Naive thymus-derived CD8-positive, alpha-beta T cell (primary cell): ENCODE data around the gene SRC. TPM values are rescaled to one million over a fixed set of nuclear protein-coding genes. Genes with fewer than 3 reads are reported as not detected.

ENCODE experiments used
- ATAC-seq, 2 donors: fragments of 150-1000 bp; cut with Tn5 transposase in 1 of 2; sonication (Bioruptor Pico), chemical (Tn5 transposase) in 1 of 2; 1 replicate in 1 of 2; 2 replicates in 1 of 2; pipeline ENCODE4 v1.10.0; 2021; ENCODE audit warnings: mild to moderate bottlenecking in 2 of 2, moderate library complexity in 2 of 2
- POLR2A ChIA-PET: fragments of 350-600 bp; sonication (Branson Sonifier 250); formaldehyde crosslinking; loops from one replicate; lab custom pipeline; 2021; ENCODE audit warnings: antibody characterized with exemption; lab: Charles Lee
- DNase-seq, 10 donors: peaks; one replicate each; pipeline versions ENCODE4 v3.0.0 to v3.0.0-alpha.2; 2020 to 2022
- H3K27ac Mint-ChIP-seq, 10 donors: one replicate each; pipeline ENCODE4 v1.8.0; 2020 to 2022; ENCODE audit warnings: mild to moderate bottlenecking in 10 of 10, mixed read lengths in 10 of 10, moderate library complexity in 4 of 10, inconsistent platforms in 1 of 10
- H3K27me3 Mint-ChIP-seq, 5 donors: one replicate each; pipeline ENCODE4 v1.8.0; 2021 to 2022; ENCODE audit warnings: mixed read lengths in 5 of 5
- H3K36me3 Mint-ChIP-seq, 3 donors: one replicate each; pipeline ENCODE4 v1.8.0; 2020 to 2022; ENCODE audit warnings: mixed read lengths in 3 of 3, mild to moderate bottlenecking in 2 of 3, inconsistent platforms in 1 of 3
- H3K4me1 Mint-ChIP-seq, 4 donors: one replicate each; pipeline ENCODE4 v1.8.0; 2021 to 2022; ENCODE audit warnings: mixed read lengths in 4 of 4
- H3K4me3 Mint-ChIP-seq, 10 donors: one replicate each; pipeline ENCODE4 v1.8.0; 2020 to 2022; ENCODE audit warnings: mild to moderate bottlenecking in 10 of 10, mixed read lengths in 10 of 10, moderate library complexity in 6 of 10, inconsistent platforms in 1 of 10
- H3K9me3 Mint-ChIP-seq, 9 donors: one replicate each; pipeline ENCODE4 v1.8.0; 2020 to 2022; ENCODE audit warnings: mixed read lengths in 9 of 9, mild to moderate bottlenecking in 3 of 9, inconsistent platforms in 1 of 9, moderate library complexity in 1 of 9
- polyA plus RNA-seq, 3 donors: library from polyadenylated mRNA; unstranded; fragments of 300-500 nt; fragmentation: Illumina TruSeq; gene quantifications; one replicate each; pipeline ENCODE4 v1.2.3, GENCODE V29; 2021
- total RNA-seq, 8 experiments: library from RNA in 2 of 8; stranded (reverse) in 2 of 8; gene quantifications; one replicate each; pipeline ENCODE4 v1.2.3 and lab custom pipeline; 2021 to 2026

Gene SRC
- 1 to 10 TPM in 1 of 2 experiments, under 1 TPM in 1; 0.60 to 2.4 TPM for total RNA-seq
- under 1 TPM in 1 of 3 donors, not detected in 2; 0.07 TPM for polyA plus RNA-seq
- total RNA-seq (lab: John Stamatoyannopoulos, UW): 0.49 to 1.7 (median 0.98) reads per million in 6 experiments

- Mint-ChIP-seq H3K4me3 (peak within 1 kb of the TSS; percentile 60 to 84 (median 78)), H3K36me3 (no peaks in the 10 kb centered on the region), H3K27ac (peak within 1 kb of the TSS in 5 of 10 donors; percentile 41 to 82 (median 75)), H3K9me3 (no peaks in the 10 kb centered on the region), H3K27me3 (no peaks in the 10 kb centered on the region), H3K4me1 (peaks cover 7 to 24% (median 21%) of the 10 kb centered on the region in 4 donors)
- ATAC-seq: peak; percentile 64 to 82
- peak; percentile 8 to 64 (median 31) for DNase-seq
- POLR2A ChIA-PET: no interaction called here
Observed at GRCh38 chr20:37345339-37346235, at the start of gene SRC. Gene SRC (plus strand): TSS chr20:37346140. CDS start chr20:37384154, 38,014 bp downstream.

- peak overlapping the region in 4 of 10 donors; percentile 8 to 47 (median 17) for H3K4me3 Mint-ChIP-seq
- H3K27ac Mint-ChIP-seq: peak overlapping the region in 4 of 10 donors; percentile 27 to 77 (median 51)
- no peak for ATAC-seq
- POLR2A ChIA-PET: no interaction called here
- DNase-seq: no peak
- peaks cover 0 to 10% (median 0%) of the 10 kb centered on the region in 9 donors for H3K9me3 Mint-ChIP-seq
- peaks cover 7 to 63% (median 24%) of the 10 kb centered on the region in 3 donors for H3K36me3 Mint-ChIP-seq
- H3K4me1 Mint-ChIP-seq: peaks cover 30 to 70% (median 63%) of the 10 kb centered on the region in 4 donors
- H3K27me3 Mint-ChIP-seq: no peaks in the 10 kb centered on the region
Observed at GRCh38 chr20:37296371-37296770, 49.6 kb upstream of the SRC start.

GRCh38 chr20:37297066-37297736, 48.7 kb upstream of the SRC start:
- DNase-seq: no peak
- no peak for ATAC-seq
- H3K27me3 Mint-ChIP-seq: no peaks in the 10 kb centered on the region
- H3K36me3 Mint-ChIP-seq: peaks cover 7 to 67% (median 24%) of the 10 kb centered on the region in 3 donors
- H3K27ac Mint-ChIP-seq: peak overlapping the region in 1 of 10 donors; percentile 33
- no peak overlapping the region for H3K4me3 Mint-ChIP-seq
- H3K9me3 Mint-ChIP-seq: peaks cover 0 to 10% (median 0%) of the 10 kb centered on the region in 9 donors
- peaks cover 30 to 67% (median 58%) of the 10 kb centered on the region in 4 donors for H3K4me1 Mint-ChIP-seq
- POLR2A ChIA-PET: no interaction called here

GRCh38 chr20:37298190-37298939, 47.6 kb upstream of the SRC start:
- H3K27ac Mint-ChIP-seq: no peak overlapping the region

GRCh38 chr20:37299718-37300528, 46.0 kb upstream of the SRC start:
- ATAC-seq: no peak
- Mint-ChIP-seq H3K9me3 (no peaks in the 10 kb centered on the region), H3K4me1 (peaks cover 23 to 48% (median 36%) of the 10 kb centered on the region in 4 donors), H3K36me3 (peaks cover 0 to 69% (median 7%) of the 10 kb centered on the region in 3 donors), H3K4me3 (peak overlapping the region in 1 of 10 donors; percentile 6), H3K27me3 (no peaks in the 10 kb centered on the region), H3K27ac (peak overlapping the region in 3 of 10 donors; percentile 8 to 76 (median 50))
- DNase-seq: no peak
- POLR2A ChIA-PET: interaction anchor here (0.5 kb wide), 2 partner anchors 824 to 1433 kb away, joined by 3 to 4 read pairs; no protein-coding TSS in a partner anchor

More at GRCh38 chr20:37298190-37298939, 47.6 kb upstream of the SRC start:
- no peak overlapping the region for H3K4me3 Mint-ChIP-seq
- H3K36me3 Mint-ChIP-seq: peaks cover 5 to 67% (median 14%) of the 10 kb centered on the region in 3 donors
- no peaks in the 10 kb centered on the region for H3K27me3 Mint-ChIP-seq
- DNase-seq: no peak
- H3K4me1 Mint-ChIP-seq: peaks cover 28 to 59% (median 50%) of the 10 kb centered on the region in 4 donors
- peaks cover 0 to 6% (median 0%) of the 10 kb centered on the region in 9 donors for H3K9me3 Mint-ChIP-seq
- POLR2A ChIA-PET: no interaction called here
- ATAC-seq: no peak

- H3K27me3 Mint-ChIP-seq: no peaks in the 10 kb centered on the region
- H3K9me3 Mint-ChIP-seq: no peaks in the 10 kb centered on the region
- no peak for DNase-seq
- ATAC-seq: no peak
- POLR2A ChIA-PET: no interaction called here
- H3K27ac Mint-ChIP-seq: no peak overlapping the region
- peaks cover 0 to 80% (median 7%) of the 10 kb centered on the region in 3 donors for H3K36me3 Mint-ChIP-seq
- no peak overlapping the region for H3K4me3 Mint-ChIP-seq
- H3K4me1 Mint-ChIP-seq: peaks cover 23 to 41% (median 24%) of the 10 kb centered on the region in 4 donors
Observed at GRCh38 chr20:37301120-37301519, 44.8 kb upstream of the SRC start.

GRCh38 chr20:37301558-37301957, 44.4 kb upstream of the SRC start:
- DNase-seq (no peak), ATAC-seq (no peak)
- peaks cover 19 to 36% (median 20%) of the 10 kb centered on the region in 4 donors for H3K4me1 Mint-ChIP-seq
- POLR2A ChIA-PET: no interaction called here
- H3K4me3 Mint-ChIP-seq: no peak overlapping the region
- no peaks in the 10 kb centered on the region for H3K27me3 Mint-ChIP-seq
- no peaks in the 10 kb centered on the region for H3K9me3 Mint-ChIP-seq
- peak overlapping the region in 1 of 10 donors; percentile 25 for H3K27ac Mint-ChIP-seq
- H3K36me3 Mint-ChIP-seq: peaks cover 0 to 83% (median 7%) of the 10 kb centered on the region in 3 donors

GRCh38 chr20:37302981-37303380, 43.0 kb upstream of the SRC start:
- POLR2A ChIA-PET: no interaction called here
- DNase-seq: no peak
- no peak for ATAC-seq
- peaks cover 0 to 85% (median 7%) of the 10 kb centered on the region in 3 donors for H3K36me3 Mint-ChIP-seq
- no peak overlapping the region for H3K4me3 Mint-ChIP-seq
- peak overlapping the region in 1 of 10 donors; percentile 59 for H3K27ac Mint-ChIP-seq
- no peaks in the 10 kb centered on the region for H3K27me3 Mint-ChIP-seq
- H3K4me1 Mint-ChIP-seq: peaks cover 11 to 28% (median 15%) of the 10 kb centered on the region in 4 donors
- no peaks in the 10 kb centered on the region for H3K9me3 Mint-ChIP-seq

GRCh38 chr20:37303637-37304036, 42.3 kb upstream of the SRC start:
- H3K4me1 Mint-ChIP-seq: peaks cover 10 to 27% (median 13%) of the 10 kb centered on the region in 4 donors
- H3K9me3 Mint-ChIP-seq: no peaks in the 10 kb centered on the region
- ATAC-seq: no peak
- H3K4me3 Mint-ChIP-seq: no peak overlapping the region
- no peaks in the 10 kb centered on the region for H3K27me3 Mint-ChIP-seq
- peaks cover 0 to 85% (median 7%) of the 10 kb centered on the region in 3 donors for H3K36me3 Mint-ChIP-seq
- H3K27ac Mint-ChIP-seq: peak overlapping the region in 1 of 10 donors; percentile 9
- POLR2A ChIA-PET: no interaction called here
- DNase-seq: no peak

- peaks cover 0 to 87% (median 4%) of the 10 kb centered on the region in 3 donors for H3K36me3 Mint-ChIP-seq
- peaks cover 9 to 24% (median 11%) of the 10 kb centered on the region in 4 donors for H3K4me1 Mint-ChIP-seq
- POLR2A ChIA-PET: no interaction called here
- H3K27me3 Mint-ChIP-seq: no peaks in the 10 kb centered on the region
- H3K27ac Mint-ChIP-seq: peak overlapping the region in 4 of 10 donors; percentile 10 to 50 (median 44)
- no peak overlapping the region for H3K4me3 Mint-ChIP-seq
- H3K9me3 Mint-ChIP-seq: no peaks in the 10 kb centered on the region
- ATAC-seq: no peak
- DNase-seq: no peak
Observed at GRCh38 chr20:37305079-37305478, 40.9 kb upstream of the SRC start.

GRCh38 chr20:37305839-37306238, 40.1 kb upstream of the SRC start:
- H3K4me1 Mint-ChIP-seq: peaks cover 6 to 20% (median 11%) of the 10 kb centered on the region in 4 donors
- POLR2A ChIA-PET: no interaction called here
- peaks cover 0 to 86% (median 4%) of the 10 kb centered on the region in 3 donors for H3K36me3 Mint-ChIP-seq
- H3K27ac Mint-ChIP-seq: peak overlapping the region in 3 of 10 donors; percentile 12 to 62 (median 34)
- DNase-seq: no peak
- H3K27me3 Mint-ChIP-seq: no peaks in the 10 kb centered on the region
- no peak overlapping the region for H3K4me3 Mint-ChIP-seq
- H3K9me3 Mint-ChIP-seq: no peaks in the 10 kb centered on the region
- ATAC-seq: no peak
